CD4-positive, alpha-beta memory T cell (primary cell): Measurements from ENCODE around the gene CAV3. TPM values are rescaled to one million over a fixed set of nuclear protein-coding genes. Genes with fewer than 3 reads are reported as not detected.
"Not testable (repeated sequence)": the region's sequence is repeated elsewhere in the genome, so short reads cannot be mapped to it uniquely, and the experiment has no call there.

Experiments used
- CTCF ChIA-PET: fragments of 350-600 bp; sonication (Branson Sonifier 250); formaldehyde crosslinking; loops from one replicate; lab custom pipeline; 2021; ENCODE audit warnings: inconsistent platforms; ENCODE audit not compliant: partially characterized antibody; lab: Charles Lee
- POLR2A ChIA-PET: fragments of 350-600 bp; sonication (Branson Sonifier 250); formaldehyde crosslinking; loops from one replicate; lab custom pipeline; 2021; ENCODE audit not compliant: partially characterized antibody; lab: Charles Lee
- DNase-seq, 5 donors: peaks; one replicate each; pipeline versions ENCODE4 v3.0.0 to v3.0.0-alpha.2; 2020 to 2022; ENCODE audit warnings: mixed read lengths in 1 of 5
- H3K27ac ChIP-seq: one replicate; pipeline ENCODE4 v1.7.0; 2013; ENCODE audit warnings: low read depth, low read length
- H3K27me3 ChIP-seq: 2 replicates; pipeline ENCODE4 v1.7.0; 2013; ENCODE audit warnings: mild to moderate bottlenecking, low read length, moderate library complexity; ENCODE audit not compliant: insufficient read depth
- H3K36me3 ChIP-seq: 2 replicates; pipeline ENCODE4 v1.7.0; 2013; ENCODE audit warnings: mild to moderate bottlenecking, low read length, moderate library complexity; ENCODE audit not compliant: insufficient read depth
- H3K4me1 ChIP-seq: 2 replicates; pipeline ENCODE4 v1.7.0; 2013; ENCODE audit warnings: mild to moderate bottlenecking, low read length, moderate library complexity; ENCODE audit not compliant: insufficient read depth
- H3K4me3 ChIP-seq, 2 donors: one replicate each; pipeline ENCODE4 v1.7.0; 2013; ENCODE audit warnings: low read length in 2 of 2, mild to moderate bottlenecking in 1 of 2
- H3K9me3 ChIP-seq, 2 donors: one replicate each; pipeline ENCODE4 v1.7.0; 2013; ENCODE audit warnings: low read length in 2 of 2, control low read depth in 1 of 2; ENCODE audit not compliant: control insufficient read depth in 1 of 2
- H3K27ac Mint-ChIP-seq, 7 donors: one replicate each; pipeline ENCODE4 v1.8.0; 2020 to 2021; ENCODE audit warnings: mixed read lengths in 7 of 7, mild to moderate bottlenecking in 6 of 7, inconsistent platforms in 3 of 7, moderate library complexity in 3 of 7
- H3K27me3 Mint-ChIP-seq, 2 donors: one replicate each; pipeline ENCODE4 v1.8.0; 2020 to 2021; ENCODE audit warnings: mixed read lengths in 2 of 2
- H3K36me3 Mint-ChIP-seq, 2 donors: one replicate each; pipeline ENCODE4 v1.8.0; 2020 to 2021; ENCODE audit warnings: mixed read lengths in 2 of 2, inconsistent platforms in 1 of 2, mild to moderate bottlenecking in 1 of 2
- H3K4me1 Mint-ChIP-seq, 4 donors: one replicate each; pipeline ENCODE4 v1.8.0; 2020 to 2021; ENCODE audit warnings: mixed read lengths in 4 of 4, mild to moderate bottlenecking in 1 of 4
- H3K4me3 Mint-ChIP-seq, 8 donors: one replicate each; pipeline ENCODE4 v1.8.0; 2020 to 2021; ENCODE audit warnings: mixed read lengths in 8 of 8, mild to moderate bottlenecking in 7 of 8, moderate library complexity in 6 of 8, inconsistent platforms in 3 of 8
- H3K9me3 Mint-ChIP-seq, 8 donors: one replicate each; pipeline ENCODE4 v1.8.0; 2020 to 2021; ENCODE audit warnings: mixed read lengths in 8 of 8, mild to moderate bottlenecking in 5 of 8, inconsistent platforms in 3 of 8, moderate library complexity in 1 of 8
- intact Hi-C: fragments of 100-400 bp; cut with micrococcal nuclease; formaldehyde crosslinking; loops from one replicate; pipeline ENCODE4 v1.15.1; 2023
- polyA plus RNA-seq, 2 donors: library from polyadenylated mRNA; unstranded; fragments of 300-500 nt; fragmentation: Illumina TruSeq; gene quantifications; one replicate each; pipeline ENCODE4 v1.2.3, GENCODE V29; 2021
- total RNA-seq, 2 experiments: library from RNA; stranded (reverse); gene quantifications; one replicate each; pipeline ENCODE4 v1.2.3, GENCODE V29; 2021

The CAV3 gene
- not detected for total RNA-seq
- not detected for polyA plus RNA-seq

DNA sequence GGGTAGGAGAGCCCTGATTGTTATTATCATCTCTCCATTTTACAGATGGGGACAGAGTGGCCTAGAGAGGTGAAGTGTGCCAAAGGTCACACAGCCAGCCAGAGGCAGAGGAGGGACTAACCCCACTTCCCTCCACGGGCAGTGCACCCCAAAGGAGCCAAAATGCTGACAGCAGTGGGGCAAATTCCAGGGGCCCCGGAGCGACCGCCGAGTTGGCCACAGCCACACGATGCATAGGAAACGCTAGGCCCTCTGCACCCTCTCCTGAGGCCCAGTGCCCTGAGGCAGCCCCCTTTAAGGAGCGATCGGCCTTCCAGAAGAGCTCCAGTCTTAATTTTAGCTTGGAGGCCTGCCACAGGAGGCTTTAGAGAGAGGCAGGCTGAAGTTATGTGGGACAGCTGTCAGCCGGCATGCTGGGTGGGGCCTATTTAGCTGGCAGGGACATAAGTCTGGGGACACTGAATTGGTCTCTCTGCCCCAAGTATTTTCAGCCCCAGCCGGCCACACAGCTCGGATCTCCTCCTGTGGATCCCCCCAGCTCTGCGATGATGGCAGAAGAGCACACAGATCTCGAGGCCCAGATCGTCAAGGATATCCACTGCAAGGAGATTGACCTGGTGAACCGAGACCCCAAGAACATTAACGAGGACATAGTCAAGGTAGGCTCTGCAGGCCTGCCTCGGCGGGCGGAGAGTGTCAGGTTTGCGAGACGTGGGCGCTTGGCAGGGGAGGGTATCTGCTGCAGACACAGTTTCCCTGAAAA lies at the start of gene CAV3:
Gene CAV3, plus strand, starts transcription at position 471 of the 763 bp plus-strand sequence. Its CDS starts 75 bp downstream, at position 546.
- H3K36me3 ChIP-seq, result no peaks in the 10 kb centered on the region
- Mint-ChIP-seq H3K27ac (no peak within 1 kb of the TSS), H3K4me3 (no peak within 1 kb of the TSS), H3K4me1 (peaks cover 0 to 3% (median 0%) of the 10 kb centered on the region in 4 donors), H3K36me3 (no peaks in the 10 kb centered on the region), H3K9me3 (peaks cover 0 to 4% (median 0%) of the 10 kb centered on the region in 8 donors), H3K27me3 (peaks cover 6 to 11% of the 10 kb centered on the region in 2 donors)
- no peak within 1 kb of the TSS for H3K4me3 ChIP-seq
- no peak for DNase-seq
- H3K4me1 ChIP-seq, result no peaks in the 10 kb centered on the region
- CTCF ChIA-PET, result no interaction called here
- no peak within 1 kb of the TSS for H3K27ac ChIP-seq
- intact Hi-C loops, result no loop called here
- no peaks in the 10 kb centered on the region for H3K27me3 ChIP-seq
- H3K9me3 ChIP-seq, result no peaks in the 10 kb centered on the region
- POLR2A ChIA-PET, result no interaction called here

GRCh38 chr3:8684992-8685391 lies 48.6 kb upstream of the CAV3 start:
- H3K27me3 Mint-ChIP-seq, result peaks cover 4 to 13% of the 10 kb centered on the region in 2 donors
- CTCF ChIA-PET, H3K27ac Mint-ChIP-seq, H3K4me1 Mint-ChIP-seq, H3K36me3 Mint-ChIP-seq, H3K4me3 Mint-ChIP-seq, H3K9me3 Mint-ChIP-seq, POLR2A ChIA-PET, H3K9me3 ChIP-seq, H3K4me3 ChIP-seq, H3K27ac ChIP-seq, H3K4me1 ChIP-seq, H3K36me3 ChIP-seq, DNase-seq, H3K27me3 ChIP-seq, intact Hi-C loops: not testable (repeated sequence)

GRCh38 chr3:8691295-8691694 lies 42.3 kb upstream of the CAV3 start:
- H3K27ac ChIP-seq, H3K9me3 Mint-ChIP-seq, H3K27me3 ChIP-seq, H3K36me3 Mint-ChIP-seq, H3K4me3 ChIP-seq, H3K9me3 ChIP-seq, POLR2A ChIA-PET, H3K27ac Mint-ChIP-seq, H3K4me1 Mint-ChIP-seq, H3K27me3 Mint-ChIP-seq, DNase-seq, H3K4me3 Mint-ChIP-seq, H3K4me1 ChIP-seq, H3K36me3 ChIP-seq, CTCF ChIA-PET, intact Hi-C loops: not testable (repeated sequence)

GRCh38 chr3:8702560-8702959 lies 31.0 kb upstream of the CAV3 start:
- Mint-ChIP-seq H3K36me3 (no peaks in the 10 kb centered on the region), H3K4me3 (no peak overlapping the region), H3K27me3 (no peaks in the 10 kb centered on the region), H3K4me1 (no peaks in the 10 kb centered on the region), H3K27ac (no peak overlapping the region), H3K9me3 (peaks cover 0 to 16% (median 5%) of the 10 kb centered on the region in 8 donors)
- Histone ChIP-seq H3K9me3 (no peaks in the 10 kb centered on the region), H3K27ac (no peak overlapping the region), H3K36me3 (no peaks in the 10 kb centered on the region), H3K27me3 (no peaks in the 10 kb centered on the region), H3K4me3 (no peak overlapping the region), H3K4me1 (no peaks in the 10 kb centered on the region)
- intact Hi-C loops, result no loop called here
- ChIA-PET POLR2A (no interaction called here), CTCF (no interaction called here)
- DNase-seq, result no peak

- ChIA-PET CTCF (no interaction called here), POLR2A (no interaction called here)
- Mint-ChIP-seq H3K36me3 (no peaks in the 10 kb centered on the region), H3K9me3 (peaks cover 0 to 16% (median 3%) of the 10 kb centered on the region in 8 donors), H3K4me3 (no peak overlapping the region), H3K4me1 (no peaks in the 10 kb centered on the region), H3K27ac (no peak overlapping the region), H3K27me3 (peaks cover 0 to 7% of the 10 kb centered on the region in 2 donors)
- Histone ChIP-seq H3K4me3 (no peak overlapping the region), H3K27me3 (no peaks in the 10 kb centered on the region), H3K4me1 (no peaks in the 10 kb centered on the region), H3K27ac (no peak overlapping the region), H3K9me3 (no peaks in the 10 kb centered on the region), H3K36me3 (no peaks in the 10 kb centered on the region)
- intact Hi-C loops, result no loop called here
- no peak for DNase-seq
Measured at GRCh38 chr3:8705575-8705974, 28.0 kb upstream of the CAV3 start.

GRCh38 chr3:8709287-8709686 lies 24.3 kb upstream of the CAV3 start:
- Mint-ChIP-seq H3K4me3 (no peak overlapping the region), H3K36me3 (no peaks in the 10 kb centered on the region), H3K27me3 (peaks cover 0 to 9% of the 10 kb centered on the region in 2 donors), H3K4me1 (no peaks in the 10 kb centered on the region), H3K27ac (no peak overlapping the region), H3K9me3 (peaks cover 0 to 12% (median 2%) of the 10 kb centered on the region in 8 donors)
- H3K4me3 ChIP-seq, result no peak overlapping the region
- H3K27ac ChIP-seq, result no peak overlapping the region
- H3K4me1 ChIP-seq, result no peaks in the 10 kb centered on the region
- POLR2A ChIA-PET, result no interaction called here
- intact Hi-C loops, result no loop called here
- no peak for DNase-seq
- CTCF ChIA-PET, result no interaction called here
- H3K36me3 ChIP-seq, result no peaks in the 10 kb centered on the region
- no peaks in the 10 kb centered on the region for H3K9me3 ChIP-seq
- H3K27me3 ChIP-seq, result no peaks in the 10 kb centered on the region

- no peak overlapping the region for H3K4me3 Mint-ChIP-seq
- no peak overlapping the region for H3K27ac ChIP-seq
- no peaks in the 10 kb centered on the region for H3K4me1 ChIP-seq
- peaks cover 0 to 9% of the 10 kb centered on the region in 2 donors for H3K27me3 Mint-ChIP-seq
- DNase-seq, result no peak
- no peaks in the 10 kb centered on the region for H3K27me3 ChIP-seq
- no peaks in the 10 kb centered on the region for H3K4me1 Mint-ChIP-seq
- H3K27ac Mint-ChIP-seq, result no peak overlapping the region
- H3K36me3 Mint-ChIP-seq, result no peaks in the 10 kb centered on the region
- ChIA-PET CTCF (interaction anchor here (0.6 to 1.4 kb wide), 2 partner anchors 47 to 568 kb away, joined by 3 to 4 read pairs; no protein-coding TSS in a partner anchor), POLR2A (no interaction called here)
- H3K9me3 ChIP-seq, result no peaks in the 10 kb centered on the region
- no peak overlapping the region for H3K4me3 ChIP-seq
- intact Hi-C loops, result no loop called here
- H3K36me3 ChIP-seq, result no peaks in the 10 kb centered on the region
- H3K9me3 Mint-ChIP-seq, result peaks cover 0 to 9% (median 2%) of the 10 kb centered on the region in 8 donors
Measured at GRCh38 chr3:8709801-8710507, 23.6 kb upstream of the CAV3 start.
